Caco-2 (cell line): ENCODE data around the gene IL1RL1. TPM values are rescaled to one million over a fixed set of nuclear protein-coding genes. Genes with fewer than 3 reads are reported as not detected.

ENCODE experiments used
- BruUV-seq: library from RNA; stranded (reverse); fragments of 400-500 nt; replicated peaks from 2 replicates; lab custom pipeline; 2021; lab: Mats Ljungman, UMichigan
- CTCF ChIA-PET: fragments of 300-600 bp; sonication (Branson Sonifier 250); formaldehyde crosslinking; loops from one replicate; lab custom pipeline; 2022; ENCODE audit warnings: antibody characterized with exemption; lab: Charles Lee
- POLR2A ChIA-PET: fragments of 300-600 bp; sonication (Branson Sonifier 250); formaldehyde crosslinking; loops from one replicate; lab custom pipeline; 2022; ENCODE audit warnings: antibody characterized with exemption; lab: Charles Lee
- DNase-seq, 2 experiments: peaks; one replicate each; pipeline versions ENCODE4 v3.0.0 to v3.0.0-alpha.2; 2020 to 2022
- H3K27me3 ChIP-seq: replicated peaks from 2 replicates; pipeline ENCODE4 v1.6.0; 2011; ENCODE audit warnings: low read length; ENCODE audit not compliant: control insufficient read depth, insufficient read depth
- H3K36me3 ChIP-seq: 2 replicates; pipeline ENCODE4 v1.5.1; 2011; ENCODE audit warnings: low read length; ENCODE audit not compliant: control insufficient read depth, insufficient read depth
- H3K4me1 ChIP-seq: fragments of 250-450 bp; sonication (Bioruptor Pico); 2 replicates; pipeline ENCODE4 v1.5.1; 2020; ENCODE audit warnings: mild to moderate bottlenecking
- H3K4me3 ChIP-seq: 2 replicates; pipeline ENCODE4 v1.5.1; 2011; ENCODE audit warnings: low read depth, mild to moderate bottlenecking, control low read depth, low read length
- H3K9me3 ChIP-seq: fragments of 250-450 bp; sonication (Bioruptor Pico); 2 replicates; pipeline ENCODE4 v1.5.1; 2020; ENCODE audit warnings: mild to moderate bottlenecking, moderate library complexity
- H3K27ac Mint-ChIP-seq: one replicate; pipeline ENCODE4 v1.8.0; 2022; ENCODE audit warnings: mixed read lengths; ENCODE audit not compliant: unreplicated experiment
- H3K27me3 Mint-ChIP-seq: one replicate; pipeline ENCODE4 v1.8.0; 2022; ENCODE audit warnings: mixed read lengths; ENCODE audit not compliant: insufficient read depth, unreplicated experiment
- H3K36me3 Mint-ChIP-seq: one replicate; pipeline ENCODE4 v1.8.0; 2022; ENCODE audit warnings: mild to moderate bottlenecking, mixed read lengths; ENCODE audit not compliant: insufficient read depth, unreplicated experiment
- H3K4me1 Mint-ChIP-seq: one replicate; pipeline ENCODE4 v1.8.0; 2022; ENCODE audit warnings: low read depth, mixed read lengths; ENCODE audit not compliant: unreplicated experiment
- H3K4me3 Mint-ChIP-seq: one replicate; pipeline ENCODE4 v1.8.0; 2022; ENCODE audit warnings: mild to moderate bottlenecking, moderate library complexity, mixed read lengths; ENCODE audit not compliant: unreplicated experiment
- H3K9me3 Mint-ChIP-seq: one replicate; pipeline ENCODE4 v1.8.0; 2022; ENCODE audit warnings: mixed read lengths; ENCODE audit not compliant: unreplicated experiment
- intact Hi-C: fragments of 100-400 bp; cut with micrococcal nuclease; formaldehyde crosslinking; loops from one replicate; pipeline ENCODE4 v1.10.0; 2022; ENCODE audit not compliant: unreplicated experiment
- total RNA-seq: library from RNA; stranded (reverse); gene quantifications from 2 replicates; pipeline ENCODE4 v1.2.3, GENCODE V29; 2022
- TF ChIP-seq, protein P1 (sequence below), 2 experiments: fragments of 200-600 bp in 1 of 2; IDR thresholded peaks; 1 replicate in 1 of 2; 2 replicates in 1 of 2; pipeline versions ENCODE4 v1.5.1 to v1.8.0; 2011 to 2022; ENCODE audit warnings: antibody characterized with exemption in 1 of 2, control low read depth in 1 of 2, inconsistent platforms in 1 of 2, low read depth in 1 of 2, low read length in 1 of 2, mild to moderate bottlenecking in 1 of 2, moderate library complexity in 1 of 2; ENCODE audit not compliant: insufficient read depth in 1 of 2, severe bottlenecking in 1 of 2, unreplicated experiment in 1 of 2

The IL1RL1 gene
- total RNA-seq, 1 experiment from 2014 or later: not detected

DNA sequence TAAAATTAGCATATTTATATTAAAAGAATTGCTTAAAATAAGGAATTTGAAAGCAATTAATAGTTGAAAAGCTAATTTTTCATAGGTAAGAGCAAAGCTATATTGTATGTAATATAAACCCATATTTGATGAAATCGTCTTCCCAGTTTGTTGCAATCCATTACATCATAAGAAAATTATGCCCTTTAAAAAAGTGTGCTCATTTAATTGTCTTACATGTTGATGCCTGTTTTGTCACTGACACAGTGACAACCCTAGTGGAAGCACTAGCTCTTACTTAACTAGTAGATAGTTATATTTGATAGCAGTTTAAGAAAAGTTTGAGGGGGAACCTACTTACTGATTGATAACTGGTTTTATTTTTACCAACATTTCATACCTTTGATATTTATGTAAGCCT lies 81.6 kb downstream of the IL1RL1 start:
- Histone ChIP-seq H3K36me3 (no peaks in the 10 kb centered on the region), H3K4me3 (no peak overlapping the region), H3K9me3 (no peaks in the 10 kb centered on the region), H3K4me1 (no peaks in the 10 kb centered on the region), H3K27me3 (no peaks in the 10 kb centered on the region; the same call in 1 of the 2 replicates)
- no peaks in the 10 kb centered on the region for H3K9me3 Mint-ChIP-seq
- POLR2A ChIA-PET: no interaction called here
- H3K36me3 Mint-ChIP-seq: no peaks in the 10 kb centered on the region
- no TSS peak for BruUV-seq
- TF ChIP-seq, protein P1, sequence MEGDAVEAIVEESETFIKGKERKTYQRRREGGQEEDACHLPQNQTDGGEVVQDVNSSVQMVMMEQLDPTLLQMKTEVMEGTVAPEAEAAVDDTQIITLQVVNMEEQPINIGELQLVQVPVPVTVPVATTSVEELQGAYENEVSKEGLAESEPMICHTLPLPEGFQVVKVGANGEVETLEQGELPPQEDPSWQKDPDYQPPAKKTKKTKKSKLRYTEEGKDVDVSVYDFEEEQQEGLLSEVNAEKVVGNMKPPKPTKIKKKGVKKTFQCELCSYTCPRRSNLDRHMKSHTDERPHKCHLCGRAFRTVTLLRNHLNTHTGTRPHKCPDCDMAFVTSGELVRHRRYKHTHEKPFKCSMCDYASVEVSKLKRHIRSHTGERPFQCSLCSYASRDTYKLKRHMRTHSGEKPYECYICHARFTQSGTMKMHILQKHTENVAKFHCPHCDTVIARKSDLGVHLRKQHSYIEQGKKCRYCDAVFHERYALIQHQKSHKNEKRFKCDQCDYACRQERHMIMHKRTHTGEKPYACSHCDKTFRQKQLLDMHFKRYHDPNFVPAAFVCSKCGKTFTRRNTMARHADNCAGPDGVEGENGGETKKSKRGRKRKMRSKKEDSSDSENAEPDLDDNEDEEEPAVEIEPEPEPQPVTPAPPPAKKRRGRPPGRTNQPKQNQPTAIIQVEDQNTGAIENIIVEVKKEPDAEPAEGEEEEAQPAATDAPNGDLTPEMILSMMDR (IDR thresholded peaks at IDR 0.05; ENCODE audit: insufficient read depth in 1 of 2, low read depth in 1 of 2, low read length in 1 of 2, severe bottlenecking in 1 of 2, unreplicated experiment in 1 of 2): no peak
- no peak for DNase-seq
- H3K27ac Mint-ChIP-seq: no peak overlapping the region
- H3K4me3 Mint-ChIP-seq: no peak overlapping the region
- intact Hi-C loops: no loop called here
- peaks cover 7% of the 10 kb centered on the region for H3K27me3 Mint-ChIP-seq
- no peaks in the 10 kb centered on the region for H3K4me1 Mint-ChIP-seq
- CTCF ChIA-PET: no interaction called here

DNA sequence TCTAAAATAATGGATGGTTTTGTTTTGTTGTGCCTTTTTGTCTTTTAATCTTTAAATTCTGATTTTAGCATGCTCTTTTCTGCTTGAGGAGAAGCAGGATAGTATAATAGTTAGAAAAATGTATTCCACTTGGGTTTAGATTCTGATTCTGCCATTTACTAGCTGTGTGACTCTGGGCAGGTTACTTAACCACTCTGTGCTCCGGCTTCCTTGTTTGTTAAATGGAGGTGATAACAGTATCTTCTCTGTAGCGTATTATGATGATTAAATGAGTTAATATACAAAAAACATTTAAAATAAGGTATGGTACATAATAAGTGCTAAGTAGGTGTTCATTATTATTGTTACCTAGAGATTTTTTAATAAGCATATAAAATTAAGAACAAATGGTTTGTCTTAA lies 84.6 kb downstream of the IL1RL1 start:
- H3K27me3 Mint-ChIP-seq: peaks cover 4% of the 10 kb centered on the region
- Histone ChIP-seq H3K36me3 (no peaks in the 10 kb centered on the region), H3K4me3 (no peak overlapping the region), H3K27me3 (no peaks in the 10 kb centered on the region; the same call in 1 of the 2 replicates), H3K4me1 (peaks cover 4% of the 10 kb centered on the region; the same call in 1 of the 2 replicates), H3K9me3 (no peaks in the 10 kb centered on the region)
- intact Hi-C loops: no loop called here
- H3K4me3 Mint-ChIP-seq: no peak overlapping the region
- BruUV-seq: no TSS peak
- ChIA-PET CTCF (no interaction called here), POLR2A (no interaction called here)
- no peaks in the 10 kb centered on the region for H3K9me3 Mint-ChIP-seq
- no peaks in the 10 kb centered on the region for H3K36me3 Mint-ChIP-seq
- H3K27ac Mint-ChIP-seq: no peak overlapping the region
- TF ChIP-seq, protein P1 (IDR thresholded peaks at IDR 0.05; ENCODE audit: insufficient read depth in 1 of 2, low read depth in 1 of 2, low read length in 1 of 2, severe bottlenecking in 1 of 2, unreplicated experiment in 1 of 2): no peak
- DNase-seq: no peak
- no peaks in the 10 kb centered on the region for H3K4me1 Mint-ChIP-seq

DNA sequence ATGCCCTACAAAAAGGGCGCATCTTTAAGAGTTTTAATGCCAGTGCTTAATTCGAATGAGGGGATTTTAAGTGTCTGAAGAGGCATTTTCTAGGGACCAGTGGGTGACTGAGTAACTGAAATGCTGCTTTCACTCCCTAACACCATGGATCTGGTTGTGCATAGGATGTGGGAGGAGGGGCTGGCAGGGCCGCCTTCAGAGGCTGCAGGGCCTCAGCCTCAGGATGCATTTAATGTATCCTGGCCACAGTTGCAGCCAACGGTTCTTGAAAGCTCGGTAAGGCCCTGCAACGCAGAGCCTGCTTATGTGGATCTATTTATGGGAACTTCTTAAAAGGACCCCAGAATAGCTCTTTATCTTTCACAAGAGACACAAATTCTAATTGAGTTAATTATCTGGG lies 85.8 kb downstream of the IL1RL1 start:
- Histone ChIP-seq H3K9me3 (no peaks in the 10 kb centered on the region), H3K4me3 (no peak overlapping the region), H3K4me1 (peaks cover 4% of the 10 kb centered on the region; the same call in 1 of the 2 replicates), H3K27me3 (no peaks in the 10 kb centered on the region; the same call in 1 of the 2 replicates), H3K36me3 (no peaks in the 10 kb centered on the region)
- Mint-ChIP-seq H3K27me3 (no peaks in the 10 kb centered on the region), H3K4me1 (no peaks in the 10 kb centered on the region), H3K4me3 (no peak overlapping the region), H3K9me3 (no peaks in the 10 kb centered on the region), H3K27ac (no peak overlapping the region), H3K36me3 (no peaks in the 10 kb centered on the region)
- DNase-seq: no peak
- TF ChIP-seq, protein P1 (IDR thresholded peaks at IDR 0.05; ENCODE audit: insufficient read depth in 1 of 2, low read depth in 1 of 2, low read length in 1 of 2, severe bottlenecking in 1 of 2, unreplicated experiment in 1 of 2): no peak
- intact Hi-C loops: no loop called here
- BruUV-seq: no TSS peak
- ChIA-PET POLR2A (no interaction called here), CTCF (no interaction called here)
